ENCODE measurements around the gene SV2B.

GRCh38 chr15:91136386-91136923 lies 36.4 kb downstream of the SV2B start:
- TF ChIP-seq, protein P1, sequence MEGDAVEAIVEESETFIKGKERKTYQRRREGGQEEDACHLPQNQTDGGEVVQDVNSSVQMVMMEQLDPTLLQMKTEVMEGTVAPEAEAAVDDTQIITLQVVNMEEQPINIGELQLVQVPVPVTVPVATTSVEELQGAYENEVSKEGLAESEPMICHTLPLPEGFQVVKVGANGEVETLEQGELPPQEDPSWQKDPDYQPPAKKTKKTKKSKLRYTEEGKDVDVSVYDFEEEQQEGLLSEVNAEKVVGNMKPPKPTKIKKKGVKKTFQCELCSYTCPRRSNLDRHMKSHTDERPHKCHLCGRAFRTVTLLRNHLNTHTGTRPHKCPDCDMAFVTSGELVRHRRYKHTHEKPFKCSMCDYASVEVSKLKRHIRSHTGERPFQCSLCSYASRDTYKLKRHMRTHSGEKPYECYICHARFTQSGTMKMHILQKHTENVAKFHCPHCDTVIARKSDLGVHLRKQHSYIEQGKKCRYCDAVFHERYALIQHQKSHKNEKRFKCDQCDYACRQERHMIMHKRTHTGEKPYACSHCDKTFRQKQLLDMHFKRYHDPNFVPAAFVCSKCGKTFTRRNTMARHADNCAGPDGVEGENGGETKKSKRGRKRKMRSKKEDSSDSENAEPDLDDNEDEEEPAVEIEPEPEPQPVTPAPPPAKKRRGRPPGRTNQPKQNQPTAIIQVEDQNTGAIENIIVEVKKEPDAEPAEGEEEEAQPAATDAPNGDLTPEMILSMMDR (conservative IDR thresholded peaks at IDR 0.05; ENCODE audit: low read depth, low read length): no peak
- no peak for TF ChIP-seq EZH2phosphoT487 (IDR thresholded peaks at IDR 0.05; ENCODE audit: borderline replicate concordance, low read length)
